ENCODE results near the gene KCNH1. TPM values are rescaled to one million over a fixed set of nuclear protein-coding genes. Genes with fewer than 3 reads are reported as not detected.

Gene KCNH1
- total and polyA plus RNA-seq, 2 of the 4 experiments (the other 2 are of a cell fraction) = 0.27 to 0.54 TPM

DNA sequence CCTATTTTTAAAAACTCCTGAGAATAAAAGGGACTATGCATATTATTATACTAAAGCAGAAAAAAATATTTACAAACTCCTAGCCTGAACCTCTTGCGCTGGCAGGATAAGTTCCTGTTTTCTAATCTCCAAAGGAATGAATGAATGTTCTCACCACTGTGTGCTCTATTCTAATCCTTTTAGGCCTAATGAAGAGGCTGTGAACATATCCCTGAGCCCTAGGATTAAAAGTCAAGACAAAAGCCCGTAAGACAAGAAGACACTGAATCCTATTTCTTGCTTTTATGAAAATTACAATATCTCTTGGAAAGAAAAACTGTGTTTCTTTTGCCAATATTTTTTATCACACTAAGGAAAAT is 487.7 kb downstream of the KCNH1 start:
- Histone ChIP-seq H3K9me3 (ENCODE audit: control insufficient read depth, insufficient read depth, low read length) (no peaks in the 10 kb centered on the region), H2AK9ac (replicated peaks; ENCODE audit: low read depth, low read length, poor library complexity) (no peak overlapping the region), H3K14ac (replicated peaks; ENCODE audit: low read depth, low read length) (no peak overlapping the region), H2AFZ (replicated peaks; ENCODE audit: low read length, poor library complexity) (no peak overlapping the region), H4K20me1 (ENCODE audit: insufficient read depth, low read length) (no peaks in the 10 kb centered on the region), H2BK20ac (ENCODE audit: low read depth, low read length) (no peak overlapping the region), H4K91ac (ENCODE audit: insufficient read depth, low read depth, low read length) (no peak overlapping the region), H3K18ac (ENCODE audit: low read depth, low read length) (no peak overlapping the region), H3K23ac (ENCODE audit: low read depth, low read length) (no peak overlapping the region), H2BK15ac (ENCODE audit: low read depth, low read length) (no peak overlapping the region), H2BK120ac (ENCODE audit: low read depth, low read length) (no peak overlapping the region), H3K4ac (ENCODE audit: low read depth, low read length) (no peak overlapping the region), H3K4me3 (ENCODE audit: insufficient read depth, low read depth, low read length) (no peak overlapping the region), H3K79me1 (ENCODE audit: low read depth in 1 of 2, low read length in 2 of 2) (no peaks in the 10 kb centered on the region), H3K9me1 (ENCODE audit: insufficient read depth, low read length) (no peaks in the 10 kb centered on the region), H4K8ac (ENCODE audit: low read depth in 2 of 2, low read length in 2 of 2) (no peak overlapping the region), H3K27me3 (ENCODE audit: control insufficient read depth, insufficient read depth, low read length) (no peaks in the 10 kb centered on the region), H2AK5ac (ENCODE audit: low read depth, low read length) (no peak overlapping the region), H4K5ac (ENCODE audit: low read depth, low read length) (no peak overlapping the region), H2BK5ac (ENCODE audit: low read depth, low read length, poor library complexity, severe bottlenecking) (no peak overlapping the region), H3K56ac (ENCODE audit: extremely low read depth, insufficient read depth, low read length) (no peak overlapping the region), H3K36me3 (ENCODE audit: control insufficient read depth, insufficient read depth, low read length) (no peaks in the 10 kb centered on the region), H3K9ac (ENCODE audit: low read depth, low read length) (no peak overlapping the region), H3K4me1 (ENCODE audit: control insufficient read depth, insufficient read depth, low read length) (peaks cover 7% of the 10 kb centered on the region; the same call in 1 of the 2 replicates), H3K4me2 (ENCODE audit: low read depth, low read length) (no peak overlapping the region), H3K27ac (ENCODE audit: insufficient read depth, low read length) (no peak overlapping the region)
- BruUV-seq (replicated peaks) = no TSS peak
- intact Hi-C loops (cut with micrococcal nuclease) = no loop called here
- in situ Hi-C loops (cut with MboI; ENCODE audit: low sequenced_read_pairs) = no loop called here
- no peak for DNase-seq
- ATAC-seq (ENCODE audit: low read depth) = no peak
- CTCF ChIA-PET = no interaction called here
- 40% methylated on average over 1 of the region's 2 CpGs; no CpG with 5 or more reads in 1 of the 2 experiments for WGBS, 2 experiments (ENCODE audit: extremely low coverage in 2 of 2, insufficient read length in 1 of 2)
- POLR2A ChIA-PET (ENCODE audit: unreplicated experiment) = no interaction called here
- TF ChIP-seq RCOR1 (IDR thresholded peaks at IDR 0.05; ENCODE audit: insufficient replicate concordance, low read length) (no peak), MAZ (IDR thresholded peaks at IDR 0.05; ENCODE audit: borderline replicate concordance, low read depth, low read length) (no peak), CEBPB (IDR thresholded peaks at IDR 0.05; ENCODE audit: low read depth, low read length) (no peak), NFE2L2 (IDR thresholded peaks at IDR 0.05; ENCODE audit: low read depth, low read length) (no peak), CHD1 (IDR thresholded peaks at IDR 0.05; ENCODE audit: low read depth, low read length) (no peak), MXI1 (IDR thresholded peaks at IDR 0.05; ENCODE audit: borderline replicate concordance, low read depth, low read length) (no peak), RFX5 (IDR thresholded peaks at IDR 0.05; ENCODE audit: low read depth, low read length) (no peak), BHLHE40 (IDR thresholded peaks at IDR 0.05; ENCODE audit: low read depth, low read length) (no peak), RAD21 (IDR thresholded peaks at IDR 0.05; ENCODE audit: low read length) (no peak), FOS (IDR thresholded peaks at IDR 0.05; ENCODE audit: low read depth, low read length) (no peak), CTCF (conservative IDR thresholded peaks at IDR 0.05; ENCODE audit: low read depth, low read length) (no peak), POLR2A (IDR thresholded peaks at IDR 0.05; ENCODE audit: low read depth, low read length) (no peak), SMC3 (IDR thresholded peaks at IDR 0.05; ENCODE audit: low read depth, low read length) (no peak), MAFK (IDR thresholded peaks at IDR 0.05; ENCODE audit: low read depth, low read length) (no peak)
- TF ChIP-seq, protein P1, sequence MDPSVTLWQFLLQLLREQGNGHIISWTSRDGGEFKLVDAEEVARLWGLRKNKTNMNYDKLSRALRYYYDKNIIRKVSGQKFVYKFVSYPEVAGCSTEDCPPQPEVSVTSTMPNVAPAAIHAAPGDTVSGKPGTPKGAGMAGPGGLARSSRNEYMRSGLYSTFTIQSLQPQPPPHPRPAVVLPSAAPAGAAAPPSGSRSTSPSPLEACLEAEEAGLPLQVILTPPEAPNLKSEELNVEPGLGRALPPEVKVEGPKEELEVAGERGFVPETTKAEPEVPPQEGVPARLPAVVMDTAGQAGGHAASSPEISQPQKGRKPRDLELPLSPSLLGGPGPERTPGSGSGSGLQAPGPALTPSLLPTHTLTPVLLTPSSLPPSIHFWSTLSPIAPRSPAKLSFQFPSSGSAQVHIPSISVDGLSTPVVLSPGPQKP (IDR thresholded peaks at IDR 0.05; ENCODE audit: borderline replicate concordance, low read depth, low read length) = no peak
- TF ChIP-seq, protein P2, sequence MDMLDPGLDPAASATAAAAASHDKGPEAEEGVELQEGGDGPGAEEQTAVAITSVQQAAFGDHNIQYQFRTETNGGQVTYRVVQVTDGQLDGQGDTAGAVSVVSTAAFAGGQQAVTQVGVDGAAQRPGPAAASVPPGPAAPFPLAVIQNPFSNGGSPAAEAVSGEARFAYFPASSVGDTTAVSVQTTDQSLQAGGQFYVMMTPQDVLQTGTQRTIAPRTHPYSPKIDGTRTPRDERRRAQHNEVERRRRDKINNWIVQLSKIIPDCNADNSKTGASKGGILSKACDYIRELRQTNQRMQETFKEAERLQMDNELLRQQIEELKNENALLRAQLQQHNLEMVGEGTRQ (IDR thresholded peaks at IDR 0.05; ENCODE audit: low read depth, low read length) = no peak
- dilution Hi-C loops (cut with HindIII; ENCODE audit: low sequenced_read_pairs, unreplicated experiment) = no loop called here
